Measurements from ENCODE around the gene UBASH3A.

The UBASH3A gene

DNA sequence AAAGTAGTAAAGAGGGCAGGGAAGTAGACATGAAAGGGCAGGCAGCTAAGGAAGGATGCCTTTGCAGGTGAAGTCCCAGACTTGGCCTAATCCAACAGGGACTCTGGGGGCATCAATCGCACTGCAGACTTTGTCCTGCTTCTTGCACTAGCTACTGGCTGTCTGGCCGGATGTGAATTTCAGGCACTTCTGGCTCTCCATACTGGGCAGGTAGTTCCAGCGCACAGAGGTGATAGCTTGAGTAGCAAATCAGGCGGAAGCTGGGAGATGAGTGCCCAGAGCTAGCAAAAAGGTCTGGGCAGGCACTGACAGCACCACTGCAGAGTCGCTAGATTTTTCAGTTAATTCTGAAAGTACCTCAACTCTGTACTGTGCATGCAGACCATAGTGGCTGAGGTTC lies 91.3 kb downstream of the UBASH3A start:
- DNase-seq: no peak

- no peak for DNase-seq
Observed at GRCh38 chr21:42495765-42496119, 92.0 kb downstream of the UBASH3A start.

- peak; percentile 97 for DNase-seq
Observed at GRCh38 chr21:42496120-42496838, 92.6 kb downstream of the UBASH3A start, which contains the start of gene RSPH1. Gene RSPH1 (minus strand): TSS chr21:42496224. CDS start chr21:42496186, 38 bp downstream.

GRCh38 chr21:42496839-42497202 lies 93.1 kb downstream of the UBASH3A start:
- DNase-seq: no peak
